CD4-positive, alpha-beta T cell treated with Interleukin-1 beta for 1 hour (primary cell): ENCODE results near the gene TMTC3.

Experiments
- DNase-seq, 2 donors: peaks; one replicate each; pipeline ENCODE4 v3.0.0-alpha.2; 2020 to 2022

Gene TMTC3

GRCh38 chr12:88228720-88229119 is 86.6 kb downstream of the TMTC3 start:
- no peak for DNase-seq

- DNase-seq, result no peak
Measured at GRCh38 chr12:88230271-88230670, 88.2 kb downstream of the TMTC3 start.

- no peak for DNase-seq
Measured at GRCh38 chr12:88235183-88235833, 93.2 kb downstream of the TMTC3 start.

- DNase-seq, result no peak
Measured at GRCh38 chr12:88237954-88238353, 95.8 kb downstream of the TMTC3 start.

- no peak for DNase-seq
Measured at GRCh38 chr12:88238406-88238805, 96.3 kb downstream of the TMTC3 start.

GRCh38 chr12:88241862-88242570 is 99.9 kb downstream of the TMTC3 start:
- no peak for DNase-seq

- no peak for DNase-seq
Measured at GRCh38 chr12:88242571-88242925, 100.4 kb downstream of the TMTC3 start.

- DNase-seq, result no peak
Measured at GRCh38 chr12:88242939-88243338, 100.8 kb downstream of the TMTC3 start.

GRCh38 chr12:88243982-88244381 is 101.9 kb downstream of the TMTC3 start:
- no peak for DNase-seq

GRCh38 chr12:88245905-88246304 is 103.8 kb downstream of the TMTC3 start:
- DNase-seq, result no peak

- DNase-seq, result no peak
Measured at GRCh38 chr12:88247241-88247643, 105.1 kb downstream of the TMTC3 start.

- DNase-seq, result no peak
Measured at GRCh38 chr12:88248606-88249005, 106.5 kb downstream of the TMTC3 start.
